Measurements from ENCODE around the gene MAPK4. TPM values are rescaled to one million over a fixed set of nuclear protein-coding genes. Genes with fewer than 3 reads are reported as not detected.
A peak's percentile ranks its signal among the peaks of the same experiment; 100 is the strongest.

The MAPK4 gene
- total RNA-seq, 1 donor from 2014 or later = 16.3 TPM

GRCh38 chr18:50638884-50639420 lies 79.1 kb downstream of the MAPK4 start:
- TF ChIP-seq CTCF (IDR thresholded peaks at IDR 0.05; ENCODE audit: unreplicated experiment) = no peak
- Mint-ChIP-seq H3K9me3 (ENCODE audit: low read depth) (no peaks in the 10 kb centered on the region), H3K4me3 (ENCODE audit: low read depth) (no peak overlapping the region), H3K27me3 (no peaks in the 10 kb centered on the region), H3K4me1 (ENCODE audit: low read depth) (no peaks in the 10 kb centered on the region), H3K27ac (no peak overlapping the region), H3K36me3 (ENCODE audit: insufficient read depth) (no peaks in the 10 kb centered on the region)
- DNase-seq (ENCODE audit: low spot score, unreplicated experiment) = no peak

- no peaks in the 10 kb centered on the region for H3K4me1 Mint-ChIP-seq (ENCODE audit: low read depth)
- no peak for DNase-seq (ENCODE audit: low spot score, unreplicated experiment)
- H3K4me3 Mint-ChIP-seq (ENCODE audit: low read depth) = no peak overlapping the region
- no peaks in the 10 kb centered on the region for H3K36me3 Mint-ChIP-seq (ENCODE audit: insufficient read depth)
- H3K27ac Mint-ChIP-seq = no peak overlapping the region
- no peaks in the 10 kb centered on the region for H3K9me3 Mint-ChIP-seq (ENCODE audit: low read depth)
- no peaks in the 10 kb centered on the region for H3K27me3 Mint-ChIP-seq
- no peak for TF ChIP-seq CTCF (IDR thresholded peaks at IDR 0.05; ENCODE audit: unreplicated experiment)
These were observed 79.8 kb downstream of the MAPK4 start for GRCh38 chr18:50639711-50640110.

- H3K9me3 Mint-ChIP-seq (ENCODE audit: low read depth) = no peaks in the 10 kb centered on the region
- no peak overlapping the region for H3K27ac Mint-ChIP-seq
- DNase-seq (ENCODE audit: low spot score, unreplicated experiment) = no peak
- H3K4me3 Mint-ChIP-seq (ENCODE audit: low read depth) = no peak overlapping the region
- H3K36me3 Mint-ChIP-seq (ENCODE audit: insufficient read depth) = no peaks in the 10 kb centered on the region
- no peaks in the 10 kb centered on the region for H3K27me3 Mint-ChIP-seq
- no peak for TF ChIP-seq CTCF (IDR thresholded peaks at IDR 0.05; ENCODE audit: unreplicated experiment)
- H3K4me1 Mint-ChIP-seq (ENCODE audit: low read depth) = no peaks in the 10 kb centered on the region
These were observed 82.6 kb downstream of the MAPK4 start for GRCh38 chr18:50642439-50642838.

- DNase-seq (ENCODE audit: low spot score, unreplicated experiment) = no peak
- H3K36me3 Mint-ChIP-seq (ENCODE audit: insufficient read depth) = no peaks in the 10 kb centered on the region
- TF ChIP-seq CTCF (IDR thresholded peaks at IDR 0.05; ENCODE audit: unreplicated experiment) = no peak
- no peaks in the 10 kb centered on the region for H3K9me3 Mint-ChIP-seq (ENCODE audit: low read depth)
- no peaks in the 10 kb centered on the region for H3K4me1 Mint-ChIP-seq (ENCODE audit: low read depth)
- H3K4me3 Mint-ChIP-seq (ENCODE audit: low read depth) = no peak overlapping the region
- H3K27me3 Mint-ChIP-seq = no peaks in the 10 kb centered on the region
- H3K27ac Mint-ChIP-seq = no peak overlapping the region
These were observed 84.3 kb downstream of the MAPK4 start for GRCh38 chr18:50644146-50644545.

- no peaks in the 10 kb centered on the region for H3K4me1 Mint-ChIP-seq (ENCODE audit: low read depth)
- TF ChIP-seq CTCF (IDR thresholded peaks at IDR 0.05; ENCODE audit: unreplicated experiment) = peak; percentile 50
- H3K36me3 Mint-ChIP-seq (ENCODE audit: insufficient read depth) = no peaks in the 10 kb centered on the region
- H3K27me3 Mint-ChIP-seq = no peaks in the 10 kb centered on the region
- H3K27ac Mint-ChIP-seq = no peak overlapping the region
- no peak for DNase-seq (ENCODE audit: low spot score, unreplicated experiment)
- no peak overlapping the region for H3K4me3 Mint-ChIP-seq (ENCODE audit: low read depth)
- no peaks in the 10 kb centered on the region for H3K9me3 Mint-ChIP-seq (ENCODE audit: low read depth)
These were observed 84.9 kb downstream of the MAPK4 start for GRCh38 chr18:50644807-50645206.

All from progenitor cell of endocrine pancreas (in vitro differentiated cells).